ENCODE measurements around the gene HNRNPA3.
"Not testable (repeated sequence)": the region's sequence is repeated elsewhere in the genome, so short reads cannot be mapped to it uniquely, and the experiment has no call there.

Gene HNRNPA3

DNA sequence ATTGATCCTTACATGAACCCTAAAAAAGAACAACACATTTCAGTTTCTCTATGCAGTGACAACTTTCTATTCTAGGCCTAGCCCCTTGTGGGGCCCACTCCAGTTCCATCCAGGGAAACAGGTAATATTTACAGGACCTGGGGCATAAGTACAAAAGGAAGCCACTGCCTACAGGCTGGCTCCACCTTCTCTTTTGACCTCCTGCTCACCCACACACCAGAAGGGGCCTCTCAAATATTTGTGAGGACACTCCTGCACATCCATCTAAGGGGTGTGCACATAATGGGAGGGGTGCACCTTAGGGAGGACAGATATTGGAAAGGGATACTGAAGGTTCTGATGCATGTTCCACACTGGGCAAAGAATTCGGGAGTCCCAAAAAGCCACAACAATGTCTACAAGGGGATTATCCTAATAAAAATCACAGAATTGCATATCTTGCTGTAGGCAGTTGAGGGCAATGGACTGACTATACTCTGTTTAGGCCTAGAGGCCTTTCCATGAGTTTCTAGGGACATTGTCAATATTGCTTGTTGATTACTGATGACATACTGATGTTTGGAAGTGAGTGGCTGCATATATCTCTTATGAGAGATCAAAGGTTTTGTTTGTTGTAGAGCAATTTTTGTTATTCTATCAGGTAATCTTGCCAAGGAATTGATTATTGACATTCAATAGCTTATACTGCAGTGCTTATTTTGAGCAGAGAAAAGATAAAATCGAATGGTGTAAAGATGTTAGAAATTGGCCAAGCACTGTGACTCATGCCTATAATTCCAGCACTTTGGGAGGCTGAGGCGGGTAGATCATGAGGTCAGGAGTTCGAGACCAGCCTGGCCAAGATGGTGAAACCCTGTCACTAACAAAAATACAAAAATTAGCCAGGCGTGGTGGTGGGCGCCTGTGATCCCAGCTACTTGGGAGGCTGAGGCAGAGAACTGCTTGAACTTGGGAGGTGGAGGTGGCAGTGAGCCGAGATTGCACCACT is 23.8 kb upstream of the HNRNPA3 start:
- DNase-seq = no peak

GRCh38 chr2:177190941-177191340 is 21.7 kb upstream of the HNRNPA3 start:
- no peak for DNase-seq

DNA sequence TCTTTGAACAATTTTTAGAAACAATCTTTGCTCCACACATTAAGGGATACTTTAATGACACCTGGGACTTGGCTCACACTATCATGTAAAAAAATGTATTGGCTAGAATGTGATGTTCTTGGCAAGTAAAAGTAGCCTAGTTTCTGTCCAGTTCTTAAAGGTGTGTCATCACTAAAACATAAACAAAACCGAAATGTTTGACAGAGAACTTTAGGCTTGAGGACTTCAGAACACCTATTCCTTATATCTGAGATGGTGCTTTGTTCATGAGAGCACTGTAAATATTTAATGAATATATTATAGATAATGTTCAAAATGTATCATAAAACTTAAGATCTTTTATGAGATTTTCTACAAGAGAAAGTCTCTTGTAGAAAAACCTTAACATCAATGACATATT is 19.8 kb upstream of the HNRNPA3 start:
- no peak for DNase-seq

DNA sequence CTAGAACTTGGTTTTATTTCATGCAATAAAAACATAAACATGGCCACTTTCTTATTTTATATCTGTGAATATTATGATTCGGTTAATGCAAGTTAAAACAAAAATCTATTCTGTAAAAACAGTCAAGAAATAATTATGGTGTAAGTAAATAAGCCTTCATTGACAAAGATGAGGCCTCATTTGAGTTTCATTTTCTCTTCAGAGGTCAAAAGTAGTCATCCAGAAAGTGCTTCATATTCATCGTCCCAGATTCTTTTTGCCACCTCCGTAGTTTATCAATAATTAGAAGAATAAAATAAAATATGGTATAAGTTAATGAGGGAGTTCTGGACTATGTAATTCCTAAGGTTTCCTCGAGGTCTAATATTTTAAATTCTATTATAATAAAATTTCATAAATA is 19.4 kb upstream of the HNRNPA3 start:
- DNase-seq = no peak

GRCh38 chr2:177195194-177195593 is 17.4 kb upstream of the HNRNPA3 start:
- DNase-seq = no peak

DNA sequence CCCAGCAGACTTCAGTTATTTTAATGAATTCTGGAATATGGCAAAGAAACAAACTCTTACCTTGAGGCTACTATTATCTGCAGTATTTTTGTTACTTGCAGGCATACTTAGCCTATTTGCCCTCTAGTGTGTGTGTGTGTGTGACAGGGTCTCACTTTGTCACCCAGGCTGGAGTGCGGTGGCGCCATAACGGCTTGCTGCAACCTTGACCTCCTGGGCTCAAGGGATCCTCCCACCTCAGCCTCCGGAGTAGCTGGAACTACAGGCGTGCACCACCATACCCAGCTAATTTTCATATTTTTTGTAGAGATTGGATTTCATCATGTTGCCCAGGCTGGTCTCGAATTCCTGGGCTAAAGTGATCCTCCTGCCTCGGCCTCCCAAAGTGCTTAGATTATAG is 12.2 kb upstream of the HNRNPA3 start:
- DNase-seq = not testable (repeated sequence)

DNA sequence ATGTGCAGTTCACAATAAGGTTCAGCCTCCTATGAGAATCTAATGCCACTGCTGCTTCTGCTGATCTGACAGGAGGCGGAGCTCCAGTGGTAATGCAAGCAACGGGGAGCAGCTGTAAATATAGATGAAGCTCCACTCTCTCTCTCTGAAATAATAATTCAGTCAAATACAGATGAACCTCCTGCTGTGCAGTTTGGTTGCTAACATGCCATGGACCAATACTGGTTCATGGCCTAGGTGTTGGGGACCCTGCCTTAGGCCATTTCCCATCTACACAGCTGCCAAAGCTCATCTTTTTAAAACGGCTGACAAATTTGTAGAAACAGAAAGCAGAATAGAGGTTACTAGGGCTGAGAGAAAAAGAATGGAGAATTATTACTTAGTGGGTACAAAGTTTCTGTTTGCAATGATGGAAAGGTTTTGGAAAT is 10.7 kb upstream of the HNRNPA3 start:
- peak; percentile 72 for DNase-seq

DNA sequence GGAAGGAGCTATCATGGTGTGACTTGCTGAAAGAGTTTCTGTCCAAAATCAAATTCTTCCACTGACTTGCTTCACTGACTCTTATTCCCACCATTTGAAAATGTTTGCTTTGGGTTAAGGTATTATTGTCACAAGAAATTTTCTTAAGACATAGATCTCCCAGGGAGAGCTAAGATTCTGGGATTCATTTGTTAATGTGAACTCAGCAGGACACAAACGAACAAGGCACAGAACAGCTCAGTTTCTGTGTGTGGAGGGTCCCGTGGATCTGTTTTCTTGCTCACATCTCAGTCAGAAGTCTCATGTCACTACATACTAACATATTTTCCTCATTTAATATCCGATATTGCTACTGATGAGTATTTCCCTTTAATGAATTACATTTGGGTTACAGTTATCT is 8.2 kb upstream of the HNRNPA3 start:
- no peak for DNase-seq

- no peak for DNase-seq
These were observed 5.5 kb upstream of the HNRNPA3 start for GRCh38 chr2:177207101-177207500.

- no peak for DNase-seq
These were observed 1.4 kb upstream of the HNRNPA3 start for GRCh38 chr2:177211169-177211568.

DNA sequence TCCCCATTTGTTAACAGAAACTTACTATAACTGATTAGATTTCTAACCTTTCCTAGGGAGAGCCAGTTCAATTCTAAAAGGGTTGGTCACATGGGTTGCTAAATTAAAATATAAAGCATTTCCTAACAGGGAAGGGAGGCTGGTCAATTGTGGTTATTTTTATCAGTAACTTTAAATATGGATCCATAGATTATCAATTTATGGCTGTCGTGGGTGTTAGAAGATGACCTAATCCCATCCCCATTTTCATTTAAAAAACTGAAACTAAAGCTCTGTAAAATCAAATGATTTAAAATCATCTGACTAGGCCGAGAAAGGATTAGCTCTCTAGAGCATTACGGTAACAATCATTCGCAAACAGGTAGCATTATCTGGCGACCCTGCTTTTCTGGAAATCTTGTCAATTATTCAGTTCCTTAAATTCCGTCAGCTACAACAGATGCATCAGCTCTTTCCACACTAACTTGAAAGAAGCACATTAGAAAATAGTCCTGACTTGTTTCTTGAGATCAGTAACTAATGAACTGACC is 953 bp upstream of the HNRNPA3 start:
- no peak for DNase-seq

GRCh38 chr2:177212891-177213856 is 580 bp downstream of the HNRNPA3 start:
- DNase-seq = peak; percentile 86

DNA sequence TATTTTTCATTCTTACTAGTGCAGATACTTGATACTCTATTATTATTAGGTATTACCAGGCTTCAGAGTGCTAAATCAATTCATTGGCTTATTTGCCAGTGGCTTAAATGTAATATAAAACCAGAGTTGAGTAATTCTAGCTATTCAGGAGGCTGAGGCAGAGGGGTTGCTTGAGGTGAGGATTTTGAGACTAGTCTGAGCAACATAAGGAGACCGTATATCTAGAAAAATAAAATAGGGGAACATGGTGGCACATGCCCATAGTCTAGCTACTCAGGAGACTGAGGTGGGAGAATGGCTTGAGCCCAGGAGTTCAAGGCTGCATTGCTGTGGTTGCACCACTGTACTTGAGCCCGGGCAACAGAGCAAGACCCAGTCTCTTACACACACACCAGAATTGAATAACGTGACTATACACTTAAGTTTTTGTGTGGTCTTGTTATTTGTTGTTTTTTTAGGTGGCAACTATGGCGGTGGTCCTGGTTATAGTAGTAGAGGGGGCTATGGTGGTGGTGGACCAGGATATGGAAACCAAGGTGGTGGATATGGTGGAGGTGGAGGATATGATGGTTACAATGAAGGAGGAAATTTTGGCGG is 4.8 kb downstream of the HNRNPA3 start:
- DNase-seq = no peak

- not testable (repeated sequence) for DNase-seq
These were observed 7.2 kb downstream of the HNRNPA3 start for GRCh38 chr2:177219787-177220186.

- DNase-seq = no peak
These were observed 8.9 kb downstream of the HNRNPA3 start for GRCh38 chr2:177221534-177221933.

- no peak for DNase-seq
These were observed 9.4 kb downstream of the HNRNPA3 start for GRCh38 chr2:177221970-177222369.

- DNase-seq = not testable (repeated sequence)
These were observed 10.8 kb downstream of the HNRNPA3 start for GRCh38 chr2:177223436-177223835.

DNA sequence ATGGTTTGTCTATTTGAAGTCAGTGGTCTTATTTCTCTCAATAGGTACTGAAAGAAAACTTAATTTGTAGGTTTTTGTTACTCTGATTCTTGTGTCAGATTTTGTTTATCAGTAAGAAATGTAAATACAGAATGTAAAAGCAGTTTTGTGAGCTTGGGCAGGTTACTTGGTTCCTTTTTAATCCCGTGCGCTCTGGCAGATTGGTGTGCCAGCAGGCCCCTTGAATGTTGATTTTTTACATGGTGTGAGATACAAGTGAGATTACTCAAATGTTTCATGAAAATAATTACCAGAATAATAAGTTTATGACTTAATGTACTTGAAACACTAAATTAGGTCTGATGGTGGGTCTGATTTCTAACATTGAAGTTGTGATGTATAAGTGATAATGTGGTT is 13.4 kb downstream of the HNRNPA3 start:
- DNase-seq = no peak

DNA sequence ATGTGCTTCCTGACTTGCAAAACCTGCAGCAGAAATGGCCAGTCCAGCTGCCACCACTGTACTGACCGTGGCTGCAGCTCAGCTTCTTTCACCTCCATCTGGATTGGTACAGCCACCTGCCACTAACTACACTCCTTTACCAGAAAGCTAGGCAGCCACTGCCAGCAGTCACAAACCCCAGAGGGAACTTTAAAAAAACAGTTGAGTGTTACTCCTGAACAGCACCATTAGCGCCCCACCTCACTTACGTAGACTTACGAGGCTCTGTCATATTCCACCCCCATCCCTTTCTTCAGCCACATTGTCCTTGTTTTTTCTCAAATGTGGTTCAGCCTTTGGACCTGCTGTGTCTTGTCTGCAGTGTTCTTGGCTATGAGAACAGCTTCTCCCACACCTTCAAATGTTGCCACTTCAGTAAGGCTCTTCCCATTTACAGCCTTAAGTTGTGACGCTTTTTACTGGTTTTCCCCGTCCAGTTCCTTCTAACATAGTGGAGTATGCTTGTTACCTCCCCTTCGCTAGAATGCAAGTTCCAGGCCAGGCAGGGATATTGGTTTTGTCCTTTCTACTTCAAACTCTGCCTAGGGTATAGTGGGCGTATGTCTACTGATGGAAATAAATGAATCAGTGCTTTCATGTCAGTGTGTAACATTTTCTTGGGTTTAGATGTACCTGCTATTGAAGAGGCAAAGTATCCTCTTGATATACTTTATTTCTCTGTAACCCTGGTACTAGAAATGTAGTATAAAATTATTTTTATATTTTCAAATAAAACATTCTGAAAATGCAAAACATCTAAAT is 17.0 kb downstream of the HNRNPA3 start:
- no peak for DNase-seq

- no peak for DNase-seq
These were observed 18.7 kb downstream of the HNRNPA3 start for GRCh38 chr2:177231270-177231669.

DNA sequence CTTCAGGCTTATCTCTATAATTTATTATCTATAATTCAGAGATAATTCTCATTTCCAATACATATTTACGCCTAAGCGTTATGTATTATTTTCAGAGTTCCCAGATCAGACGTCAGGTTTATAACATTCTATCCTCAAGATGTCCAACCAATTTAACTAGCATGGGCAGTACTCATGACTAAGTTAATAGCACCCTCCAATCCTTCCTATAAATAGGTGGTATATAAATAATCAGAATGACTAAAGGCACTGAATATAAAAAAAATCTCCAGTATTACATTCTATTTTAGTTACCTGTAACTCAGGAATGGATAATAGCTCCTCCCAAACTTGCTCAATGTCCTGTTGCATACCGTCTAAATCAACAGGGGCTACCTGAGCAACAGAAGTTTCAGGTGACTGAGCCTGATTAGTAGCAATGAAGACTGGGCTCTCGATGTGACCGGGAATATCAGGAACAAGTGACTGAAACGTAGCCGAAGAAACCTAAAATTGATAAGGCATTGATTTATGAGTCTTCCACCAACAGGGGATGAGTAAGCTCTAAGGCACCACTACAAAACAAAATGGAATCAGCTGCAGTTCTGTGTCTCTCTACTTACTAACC is 19.6 kb downstream of the HNRNPA3 start:
- DNase-seq = no peak
